ENCODE results near the gene LARP4B. TPM values are rescaled to one million over a fixed set of nuclear protein-coding genes. Genes with fewer than 3 reads are reported as not detected.
A peak's percentile ranks its signal among the peaks of the same experiment; 100 is the strongest.

LARP4B gene
- total RNA-seq, 1 experiment from 2014 or later, result 181 TPM

DNA sequence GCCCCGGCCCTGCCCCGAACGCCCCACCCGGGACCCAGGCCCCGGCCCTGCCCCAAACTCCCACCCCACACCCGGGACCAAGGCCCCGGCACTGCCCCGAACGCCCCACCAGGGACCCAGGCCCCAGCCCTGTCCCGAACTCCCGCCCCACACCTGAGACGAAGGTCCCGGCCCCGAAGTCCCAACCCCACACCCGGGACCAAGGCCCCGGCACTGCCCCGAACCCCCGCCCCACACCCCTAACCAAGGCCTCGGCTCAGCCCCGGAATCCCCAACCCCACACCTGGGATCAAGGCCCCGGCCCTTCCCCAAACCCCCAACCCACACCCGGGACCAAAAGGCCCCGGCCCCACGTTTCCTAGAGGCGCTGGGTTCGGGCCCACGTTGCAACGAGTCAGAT, 1.1 kb upstream of the LARP4B start:
- Mint-ChIP-seq H3K9me3 (ENCODE audit: low read depth, unreplicated experiment) (no peaks in the 10 kb centered on the region), H3K27ac (ENCODE audit: unreplicated experiment) (peak overlapping the region; percentile 63), H3K27me3 (ENCODE audit: unreplicated experiment) (no peaks in the 10 kb centered on the region), H3K4me3 (ENCODE audit: low read depth, unreplicated experiment) (peak overlapping the region; percentile 44), H3K36me3 (ENCODE audit: insufficient read depth, unreplicated experiment) (peaks cover 52% of the 10 kb centered on the region), H3K4me1 (ENCODE audit: low read depth, unreplicated experiment) (peaks cover 8% of the 10 kb centered on the region)
- intact Hi-C loops (cut with micrococcal nuclease; ENCODE audit: unreplicated experiment), result no loop called here
- BruUV-seq (replicated peaks), result no TSS peak
- TF ChIP-seq, protein P1, sequence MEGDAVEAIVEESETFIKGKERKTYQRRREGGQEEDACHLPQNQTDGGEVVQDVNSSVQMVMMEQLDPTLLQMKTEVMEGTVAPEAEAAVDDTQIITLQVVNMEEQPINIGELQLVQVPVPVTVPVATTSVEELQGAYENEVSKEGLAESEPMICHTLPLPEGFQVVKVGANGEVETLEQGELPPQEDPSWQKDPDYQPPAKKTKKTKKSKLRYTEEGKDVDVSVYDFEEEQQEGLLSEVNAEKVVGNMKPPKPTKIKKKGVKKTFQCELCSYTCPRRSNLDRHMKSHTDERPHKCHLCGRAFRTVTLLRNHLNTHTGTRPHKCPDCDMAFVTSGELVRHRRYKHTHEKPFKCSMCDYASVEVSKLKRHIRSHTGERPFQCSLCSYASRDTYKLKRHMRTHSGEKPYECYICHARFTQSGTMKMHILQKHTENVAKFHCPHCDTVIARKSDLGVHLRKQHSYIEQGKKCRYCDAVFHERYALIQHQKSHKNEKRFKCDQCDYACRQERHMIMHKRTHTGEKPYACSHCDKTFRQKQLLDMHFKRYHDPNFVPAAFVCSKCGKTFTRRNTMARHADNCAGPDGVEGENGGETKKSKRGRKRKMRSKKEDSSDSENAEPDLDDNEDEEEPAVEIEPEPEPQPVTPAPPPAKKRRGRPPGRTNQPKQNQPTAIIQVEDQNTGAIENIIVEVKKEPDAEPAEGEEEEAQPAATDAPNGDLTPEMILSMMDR (IDR thresholded peaks at IDR 0.05; ENCODE audit: unreplicated experiment), result no peak
- CTCF ChIA-PET, result interaction anchor here (0.6 kb wide), 1 partner anchor 8 kb away, joined by 12 read pairs; no protein-coding TSS in a partner anchor
- DNase-seq, result no peak

DNA sequence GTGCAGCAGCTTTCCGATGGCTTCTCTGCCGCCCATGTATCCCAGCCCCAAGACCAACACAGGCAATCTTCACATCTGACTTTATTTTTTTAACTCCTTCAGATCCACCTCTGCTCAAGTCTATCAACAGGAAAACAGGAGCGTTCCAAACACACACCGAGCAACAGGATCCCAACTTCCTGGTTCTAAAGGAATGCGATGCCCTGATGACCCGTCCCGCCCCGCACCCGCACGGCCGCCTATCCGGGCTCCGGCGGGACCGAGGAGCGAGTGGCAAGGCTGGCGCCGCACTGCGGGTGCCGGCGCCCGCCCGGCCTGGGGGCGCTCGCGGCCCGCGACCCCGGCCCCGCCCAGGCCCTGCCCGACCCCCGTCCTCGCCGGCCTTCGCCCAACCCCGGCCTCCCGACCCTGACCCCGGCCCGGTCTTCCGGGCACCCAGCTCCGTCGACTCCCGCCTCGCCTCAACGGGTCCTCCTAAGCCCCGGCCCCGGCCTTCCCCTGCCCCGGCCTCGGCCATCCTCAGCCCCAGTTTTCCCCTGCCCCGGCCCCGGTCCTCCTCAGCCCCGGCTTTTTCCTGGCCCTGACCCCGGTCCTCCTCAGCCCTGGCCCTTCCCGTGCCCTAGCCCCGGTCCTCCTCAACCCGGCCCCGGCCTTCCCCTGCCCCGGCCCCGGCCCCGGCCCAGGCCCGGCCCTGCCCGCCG, 730 bp downstream of the LARP4B start:
- no TSS peak for BruUV-seq (replicated peaks)

DNA sequence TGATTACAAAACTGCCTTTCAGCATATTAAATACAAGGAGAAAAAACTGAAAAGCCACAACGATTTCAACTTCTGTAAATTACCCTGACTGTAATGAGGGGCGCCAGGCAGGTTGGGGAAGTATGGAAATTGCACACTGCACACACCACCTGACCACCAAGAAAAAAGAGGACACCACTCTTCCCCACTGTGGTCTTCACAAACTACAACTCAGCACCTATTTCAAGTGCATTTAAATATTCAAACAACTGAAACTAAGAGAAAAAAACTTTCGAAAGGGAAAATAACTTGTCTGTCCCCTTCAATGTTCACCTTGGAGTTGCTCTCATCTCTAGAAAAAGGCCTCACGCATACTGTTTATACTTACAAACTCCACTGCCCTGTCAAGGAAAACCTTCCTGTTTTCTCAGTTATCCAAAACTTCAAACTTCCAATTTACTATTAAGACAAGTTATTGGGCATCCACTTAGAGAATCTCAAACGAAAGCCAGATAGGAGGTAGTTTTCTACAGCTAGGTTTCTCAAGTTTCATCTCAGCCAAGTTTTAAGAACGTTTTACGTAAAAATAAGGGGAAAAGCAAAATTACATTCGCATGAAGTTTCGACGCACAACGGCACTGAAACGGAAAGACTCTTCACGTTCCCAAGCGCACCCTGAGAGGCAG, 1.4 kb downstream of the LARP4B start:
- DNase-seq, result no peak
- TSS peak; percentile 34 for BruUV-seq (replicated peaks)
- Mint-ChIP-seq H3K4me3 (ENCODE audit: low read depth, unreplicated experiment) (peak overlapping the region; percentile 83), H3K36me3 (ENCODE audit: insufficient read depth, unreplicated experiment) (peaks cover 72% of the 10 kb centered on the region), H3K27ac (ENCODE audit: unreplicated experiment) (peak overlapping the region; percentile 87), H3K9me3 (ENCODE audit: low read depth, unreplicated experiment) (no peaks in the 10 kb centered on the region), H3K27me3 (ENCODE audit: unreplicated experiment) (no peaks in the 10 kb centered on the region), H3K4me1 (ENCODE audit: low read depth, unreplicated experiment) (peaks cover 25% of the 10 kb centered on the region)
- TF ChIP-seq, protein P1 (IDR thresholded peaks at IDR 0.05; ENCODE audit: unreplicated experiment), result no peak
- intact Hi-C loops (cut with micrococcal nuclease; ENCODE audit: unreplicated experiment), result loop anchor here (2.0 to 5.0 kb wide), 2 partner anchors 38 to 55 kb away; no protein-coding TSS in a partner anchor
- CTCF ChIA-PET, result interaction anchor here (2.7 kb wide), 1 partner anchor 57 kb away, joined by 10 read pairs; no protein-coding TSS in a partner anchor

More for the DNA sequence above, 730 bp downstream of the LARP4B start:
- TF ChIP-seq, protein P1 (IDR thresholded peaks at IDR 0.05; ENCODE audit: unreplicated experiment), result no peak
- Mint-ChIP-seq H3K4me3 (ENCODE audit: low read depth, unreplicated experiment) (peak overlapping the region; percentile 83), H3K27me3 (ENCODE audit: unreplicated experiment) (no peaks in the 10 kb centered on the region), H3K27ac (ENCODE audit: unreplicated experiment) (peak overlapping the region; percentile 87), H3K9me3 (ENCODE audit: low read depth, unreplicated experiment) (no peaks in the 10 kb centered on the region), H3K4me1 (ENCODE audit: low read depth, unreplicated experiment) (peaks cover 25% of the 10 kb centered on the region), H3K36me3 (ENCODE audit: insufficient read depth, unreplicated experiment) (peaks cover 68% of the 10 kb centered on the region)
- intact Hi-C loops (cut with micrococcal nuclease; ENCODE audit: unreplicated experiment), result loop anchor here (2.0 kb wide), 1 partner anchor 54 kb away; no protein-coding TSS in a partner anchor
- peak; percentile 74 for DNase-seq
- CTCF ChIA-PET, result interaction anchor here (1.0 to 2.7 kb wide), 2 partner anchors 55 to 56 kb away, joined by 3 to 10 read pairs; no protein-coding TSS in a partner anchor

DNA sequence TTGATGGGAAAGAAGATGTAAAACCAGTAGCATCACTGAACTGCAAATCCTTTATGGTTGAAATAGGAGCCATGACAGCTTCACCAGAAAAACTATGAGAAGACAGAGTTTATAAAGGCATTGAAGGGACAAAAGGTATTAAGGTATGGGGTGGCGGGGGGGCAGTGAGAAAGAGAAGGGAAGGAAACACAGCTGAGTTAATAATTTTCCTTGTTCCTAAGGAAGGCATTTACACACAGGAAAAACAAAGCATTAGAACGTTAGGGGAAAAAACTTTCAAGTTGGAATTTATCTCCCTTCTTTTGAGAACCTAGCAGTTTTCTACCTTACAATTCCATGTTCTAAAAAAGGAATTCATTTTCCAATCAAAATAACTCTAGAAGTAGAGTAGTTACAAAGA, 4.4 kb downstream of the LARP4B start:
- intact Hi-C loops (cut with micrococcal nuclease; ENCODE audit: unreplicated experiment), result loop anchor here (5.0 kb wide), 1 partner anchor 35 kb away; no protein-coding TSS in a partner anchor
- H3K4me1 Mint-ChIP-seq (ENCODE audit: low read depth, unreplicated experiment), result peaks cover 34% of the 10 kb centered on the region
- no peak for DNase-seq
- CTCF ChIA-PET, result interaction anchor here (0.7 kb wide), 1 partner anchor 63 kb away, joined by 6 read pairs; no protein-coding TSS in a partner anchor
- no peaks in the 10 kb centered on the region for H3K27me3 Mint-ChIP-seq (ENCODE audit: unreplicated experiment)
- H3K36me3 Mint-ChIP-seq (ENCODE audit: insufficient read depth, unreplicated experiment), result peaks cover 82% of the 10 kb centered on the region
- BruUV-seq (replicated peaks), result no TSS peak
- TF ChIP-seq, protein P1 (IDR thresholded peaks at IDR 0.05; ENCODE audit: unreplicated experiment), result no peak
- H3K9me3 Mint-ChIP-seq (ENCODE audit: low read depth, unreplicated experiment), result no peaks in the 10 kb centered on the region
- H3K4me3 Mint-ChIP-seq (ENCODE audit: low read depth, unreplicated experiment), result peak overlapping the region; percentile 83
- H3K27ac Mint-ChIP-seq (ENCODE audit: unreplicated experiment), result peak overlapping the region; percentile 72

Data from Calu3 (cell line).